Sciatic nerve (tissue), 2 donors: ENCODE measurements around the gene BPTF. TPM values are rescaled to one million over a fixed set of nuclear protein-coding genes. Genes with fewer than 3 reads are reported as not detected.
"Not testable (repeated sequence)": the region's sequence is repeated elsewhere in the genome, so short reads cannot be mapped to it uniquely, and the experiment has no call there.

Experiments used
- ATAC-seq: fragments of 200-7000 bp; cut with Tn5 transposase; one replicate; pipeline ENCODE4 v1.9.1; 2020; ENCODE audit warnings: mild to moderate bottlenecking, moderate library complexity
- DNase-seq: peaks from one replicate; pipeline ENCODE4 v3.0.0-alpha.2; 2020; ENCODE audit warnings: low spot score
- intact Hi-C: fragments of 100-400 bp; cut with DNase I; formaldehyde crosslinking; loops from one replicate; pipeline ENCODE4 v1.14.2; 2022
- total RNA-seq: library from RNA; stranded (reverse); fragmentation: NEBNext Ultra II Directional; extraction: Animal tissue kit (Norgen Biotek cat#: 25700); gene quantifications from one replicate; pipeline ENCODE4 v1.2.1, GENCODE V29; 2021
- donor health status: DM: no; HTN: no; CAD: no.
- donor health status: DM: no; HTN: no; CAD: no.

BPTF gene
- total RNA-seq, 1 donor from 2014 or later: 154 TPM

GRCh38 chr17:67944035-67944434 lies 118.7 kb downstream of the BPTF start:
- no peak for ATAC-seq
- intact Hi-C loops: no loop called here

GRCh38 chr17:67946513-67946912 lies 121.2 kb downstream of the BPTF start:
- no peak for DNase-seq
- ATAC-seq: no peak
- intact Hi-C loops: no loop called here

More at GRCh38 chr17:67944035-67944434, 118.7 kb downstream of the BPTF start:
- DNase-seq: no peak

- no peak for ATAC-seq
- intact Hi-C loops: no loop called here
- DNase-seq: no peak
Measured at GRCh38 chr17:67947325-67947813, 122.1 kb downstream of the BPTF start.

- no peak for ATAC-seq
- intact Hi-C loops: no loop called here
- no peak for DNase-seq
Measured at GRCh38 chr17:67950945-67951344, 125.6 kb downstream of the BPTF start.

GRCh38 chr17:67959510-67959909 lies 134.2 kb downstream of the BPTF start:
- DNase-seq: no peak
- intact Hi-C loops: no loop called here
- ATAC-seq: no peak

- intact Hi-C loops, DNase-seq, ATAC-seq: not testable (repeated sequence)
Measured at GRCh38 chr17:67960276-67960675, 135.0 kb downstream of the BPTF start.

- intact Hi-C loops, DNase-seq: not testable (repeated sequence)
- ATAC-seq: peak; percentile 15
Measured at GRCh38 chr17:67962156-67962555, 136.9 kb downstream of the BPTF start.

GRCh38 chr17:67963145-67963572 lies 137.9 kb downstream of the BPTF start:
- peak; percentile 87 for ATAC-seq
- DNase-seq: peak; percentile 81
- intact Hi-C loops: not testable (repeated sequence)

- ATAC-seq (no peak), DNase-seq (no peak)
- intact Hi-C loops: no loop called here
Measured at GRCh38 chr17:67970783-67971182, 145.5 kb downstream of the BPTF start.

GRCh38 chr17:67974185-67974584 lies 148.9 kb downstream of the BPTF start:
- intact Hi-C loops: no loop called here
- DNase-seq (no peak), ATAC-seq (no peak)

GRCh38 chr17:67974598-67975066 lies 149.3 kb downstream of the BPTF start:
- intact Hi-C loops: no loop called here
- no peak for ATAC-seq
- no peak for DNase-seq

GRCh38 chr17:67976306-67976705 lies 151.0 kb downstream of the BPTF start:
- DNase-seq, intact Hi-C loops, ATAC-seq: not testable (repeated sequence)

GRCh38 chr17:67980456-67980855 lies 155.2 kb downstream of the BPTF start:
- intact Hi-C loops: no loop called here
- ATAC-seq: no peak
- DNase-seq: no peak

- intact Hi-C loops, ATAC-seq: not testable (repeated sequence)
Measured at GRCh38 chr17:67980883-67981282, 155.6 kb downstream of the BPTF start.

GRCh38 chr17:67982034-67982640 lies 156.8 kb downstream of the BPTF start:
- ATAC-seq (no peak), DNase-seq (no peak)
- intact Hi-C loops: no loop called here

More at GRCh38 chr17:67980883-67981282, 155.6 kb downstream of the BPTF start:
- not testable (repeated sequence) for DNase-seq

- ATAC-seq (no peak), DNase-seq (no peak)
- intact Hi-C loops: no loop called here
Measured at GRCh38 chr17:67982686-67983382, 157.5 kb downstream of the BPTF start.

- DNase-seq (no peak), ATAC-seq (no peak)
- intact Hi-C loops: no loop called here
Measured at GRCh38 chr17:67983383-67983688, 158.0 kb downstream of the BPTF start.

GRCh38 chr17:67990909-67991308 lies 165.6 kb downstream of the BPTF start:
- intact Hi-C loops: no loop called here
- ATAC-seq (no peak), DNase-seq (no peak)

GRCh38 chr17:67992548-67993152 lies 167.3 kb downstream of the BPTF start:
- DNase-seq (no peak), ATAC-seq (peak; percentile 7)
- intact Hi-C loops: no loop called here
